Measurements from ENCODE around the gene GRIK4.

DNA sequence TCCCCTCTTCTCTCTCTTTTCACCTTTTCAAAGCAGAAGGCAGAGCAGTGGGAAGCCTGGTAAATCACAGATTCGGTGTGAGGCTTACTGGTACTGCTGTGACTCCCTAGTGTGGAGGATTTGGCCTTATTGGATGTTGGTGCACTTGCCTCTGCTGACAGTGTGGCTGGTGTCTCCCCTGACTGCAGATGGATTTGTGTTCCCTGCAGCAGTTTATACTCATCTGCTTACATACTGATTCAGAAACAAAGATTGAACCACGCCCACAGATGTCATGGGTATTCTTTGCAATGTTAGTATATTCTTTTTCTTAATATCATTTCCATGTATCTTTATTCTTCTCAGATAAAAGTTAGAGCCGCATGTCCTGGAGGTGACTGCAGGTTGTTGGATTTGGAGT, 26.8 kb upstream of the GRIK4 start:
- TF ChIP-seq, protein P1, sequence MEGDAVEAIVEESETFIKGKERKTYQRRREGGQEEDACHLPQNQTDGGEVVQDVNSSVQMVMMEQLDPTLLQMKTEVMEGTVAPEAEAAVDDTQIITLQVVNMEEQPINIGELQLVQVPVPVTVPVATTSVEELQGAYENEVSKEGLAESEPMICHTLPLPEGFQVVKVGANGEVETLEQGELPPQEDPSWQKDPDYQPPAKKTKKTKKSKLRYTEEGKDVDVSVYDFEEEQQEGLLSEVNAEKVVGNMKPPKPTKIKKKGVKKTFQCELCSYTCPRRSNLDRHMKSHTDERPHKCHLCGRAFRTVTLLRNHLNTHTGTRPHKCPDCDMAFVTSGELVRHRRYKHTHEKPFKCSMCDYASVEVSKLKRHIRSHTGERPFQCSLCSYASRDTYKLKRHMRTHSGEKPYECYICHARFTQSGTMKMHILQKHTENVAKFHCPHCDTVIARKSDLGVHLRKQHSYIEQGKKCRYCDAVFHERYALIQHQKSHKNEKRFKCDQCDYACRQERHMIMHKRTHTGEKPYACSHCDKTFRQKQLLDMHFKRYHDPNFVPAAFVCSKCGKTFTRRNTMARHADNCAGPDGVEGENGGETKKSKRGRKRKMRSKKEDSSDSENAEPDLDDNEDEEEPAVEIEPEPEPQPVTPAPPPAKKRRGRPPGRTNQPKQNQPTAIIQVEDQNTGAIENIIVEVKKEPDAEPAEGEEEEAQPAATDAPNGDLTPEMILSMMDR (IDR thresholded peaks at IDR 0.05; ENCODE audit: low read depth, low read length, missing input control) = no peak
- TF ChIP-seq YY1 (IDR thresholded peaks at IDR 0.05) (no peak), NR2F2 (IDR thresholded peaks at IDR 0.05) (no peak), EGR1 (IDR thresholded peaks at IDR 0.05; ENCODE audit: low read depth in 2 of 2) (no peak), FOXA1 (IDR thresholded peaks at IDR 0.05) (no peak), TAF1 (conservative IDR thresholded peaks at IDR 0.05) (no peak), JUND (IDR thresholded peaks at IDR 0.05) (no peak), GABPA (IDR thresholded peaks at IDR 0.05 in 1 of 2, conservative IDR thresholded peaks at IDR 0.05 in 1 of 2) (no peak), RXRA (IDR thresholded peaks at IDR 0.05) (no peak)
- TF ChIP-seq, protein P2, sequence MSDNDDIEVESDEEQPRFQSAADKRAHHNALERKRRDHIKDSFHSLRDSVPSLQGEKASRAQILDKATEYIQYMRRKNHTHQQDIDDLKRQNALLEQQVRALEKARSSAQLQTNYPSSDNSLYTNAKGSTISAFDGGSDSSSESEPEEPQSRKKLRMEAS (IDR thresholded peaks at IDR 0.05) = no peak
- TF ChIP-seq, protein P3, sequence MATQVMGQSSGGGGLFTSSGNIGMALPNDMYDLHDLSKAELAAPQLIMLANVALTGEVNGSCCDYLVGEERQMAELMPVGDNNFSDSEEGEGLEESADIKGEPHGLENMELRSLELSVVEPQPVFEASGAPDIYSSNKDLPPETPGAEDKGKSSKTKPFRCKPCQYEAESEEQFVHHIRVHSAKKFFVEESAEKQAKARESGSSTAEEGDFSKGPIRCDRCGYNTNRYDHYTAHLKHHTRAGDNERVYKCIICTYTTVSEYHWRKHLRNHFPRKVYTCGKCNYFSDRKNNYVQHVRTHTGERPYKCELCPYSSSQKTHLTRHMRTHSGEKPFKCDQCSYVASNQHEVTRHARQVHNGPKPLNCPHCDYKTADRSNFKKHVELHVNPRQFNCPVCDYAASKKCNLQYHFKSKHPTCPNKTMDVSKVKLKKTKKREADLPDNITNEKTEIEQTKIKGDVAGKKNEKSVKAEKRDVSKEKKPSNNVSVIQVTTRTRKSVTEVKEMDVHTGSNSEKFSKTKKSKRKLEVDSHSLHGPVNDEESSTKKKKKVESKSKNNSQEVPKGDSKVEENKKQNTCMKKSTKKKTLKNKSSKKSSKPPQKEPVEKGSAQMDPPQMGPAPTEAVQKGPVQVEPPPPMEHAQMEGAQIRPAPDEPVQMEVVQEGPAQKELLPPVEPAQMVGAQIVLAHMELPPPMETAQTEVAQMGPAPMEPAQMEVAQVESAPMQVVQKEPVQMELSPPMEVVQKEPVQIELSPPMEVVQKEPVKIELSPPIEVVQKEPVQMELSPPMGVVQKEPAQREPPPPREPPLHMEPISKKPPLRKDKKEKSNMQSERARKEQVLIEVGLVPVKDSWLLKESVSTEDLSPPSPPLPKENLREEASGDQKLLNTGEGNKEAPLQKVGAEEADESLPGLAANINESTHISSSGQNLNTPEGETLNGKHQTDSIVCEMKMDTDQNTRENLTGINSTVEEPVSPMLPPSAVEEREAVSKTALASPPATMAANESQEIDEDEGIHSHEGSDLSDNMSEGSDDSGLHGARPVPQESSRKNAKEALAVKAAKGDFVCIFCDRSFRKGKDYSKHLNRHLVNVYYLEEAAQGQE (IDR thresholded peaks at IDR 0.05) = no peak
- TF ChIP-seq, protein P4, sequence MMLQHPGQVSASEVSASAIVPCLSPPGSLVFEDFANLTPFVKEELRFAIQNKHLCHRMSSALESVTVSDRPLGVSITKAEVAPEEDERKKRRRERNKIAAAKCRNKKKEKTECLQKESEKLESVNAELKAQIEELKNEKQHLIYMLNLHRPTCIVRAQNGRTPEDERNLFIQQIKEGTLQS (IDR thresholded peaks at IDR 0.05) = no peak
- TF ChIP-seq, protein P5, sequence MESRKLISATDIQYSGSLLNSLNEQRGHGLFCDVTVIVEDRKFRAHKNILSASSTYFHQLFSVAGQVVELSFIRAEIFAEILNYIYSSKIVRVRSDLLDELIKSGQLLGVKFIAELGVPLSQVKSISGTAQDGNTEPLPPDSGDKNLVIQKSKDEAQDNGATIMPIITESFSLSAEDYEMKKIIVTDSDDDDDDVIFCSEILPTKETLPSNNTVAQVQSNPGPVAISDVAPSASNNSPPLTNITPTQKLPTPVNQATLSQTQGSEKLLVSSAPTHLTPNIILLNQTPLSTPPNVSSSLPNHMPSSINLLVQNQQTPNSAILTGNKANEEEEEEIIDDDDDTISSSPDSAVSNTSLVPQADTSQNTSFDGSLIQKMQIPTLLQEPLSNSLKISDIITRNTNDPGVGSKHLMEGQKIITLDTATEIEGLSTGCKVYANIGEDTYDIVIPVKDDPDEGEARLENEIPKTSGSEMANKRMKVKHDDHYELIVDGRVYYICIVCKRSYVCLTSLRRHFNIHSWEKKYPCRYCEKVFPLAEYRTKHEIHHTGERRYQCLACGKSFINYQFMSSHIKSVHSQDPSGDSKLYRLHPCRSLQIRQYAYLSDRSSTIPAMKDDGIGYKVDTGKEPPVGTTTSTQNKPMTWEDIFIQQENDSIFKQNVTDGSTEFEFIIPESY (IDR thresholded peaks at IDR 0.05) = no peak

Data from liver (tissue), 3 donors.